Measurements from ENCODE around the gene IQCE.

DNA sequence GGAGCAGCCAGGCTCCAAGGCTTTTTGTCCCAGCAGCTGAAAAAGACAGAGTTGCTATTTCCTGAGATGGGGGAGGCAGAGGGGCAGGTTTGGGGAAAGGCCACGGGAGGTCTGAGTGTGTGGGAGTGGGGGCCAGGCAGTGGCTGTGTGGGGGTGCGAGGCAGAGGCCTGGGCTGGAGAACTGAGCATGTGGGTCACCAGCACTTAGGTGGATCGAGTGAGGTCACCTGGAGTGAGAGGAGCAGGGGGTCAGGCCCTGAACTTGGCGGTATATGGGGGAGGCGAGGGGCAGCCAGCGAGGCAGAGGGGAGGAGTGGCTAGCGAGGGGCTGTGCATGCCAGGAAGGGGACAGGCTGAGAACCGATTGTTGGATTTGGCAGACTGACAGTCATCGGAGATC is 28.4 kb downstream of the IQCE start:
- TF ChIP-seq, protein P1, sequence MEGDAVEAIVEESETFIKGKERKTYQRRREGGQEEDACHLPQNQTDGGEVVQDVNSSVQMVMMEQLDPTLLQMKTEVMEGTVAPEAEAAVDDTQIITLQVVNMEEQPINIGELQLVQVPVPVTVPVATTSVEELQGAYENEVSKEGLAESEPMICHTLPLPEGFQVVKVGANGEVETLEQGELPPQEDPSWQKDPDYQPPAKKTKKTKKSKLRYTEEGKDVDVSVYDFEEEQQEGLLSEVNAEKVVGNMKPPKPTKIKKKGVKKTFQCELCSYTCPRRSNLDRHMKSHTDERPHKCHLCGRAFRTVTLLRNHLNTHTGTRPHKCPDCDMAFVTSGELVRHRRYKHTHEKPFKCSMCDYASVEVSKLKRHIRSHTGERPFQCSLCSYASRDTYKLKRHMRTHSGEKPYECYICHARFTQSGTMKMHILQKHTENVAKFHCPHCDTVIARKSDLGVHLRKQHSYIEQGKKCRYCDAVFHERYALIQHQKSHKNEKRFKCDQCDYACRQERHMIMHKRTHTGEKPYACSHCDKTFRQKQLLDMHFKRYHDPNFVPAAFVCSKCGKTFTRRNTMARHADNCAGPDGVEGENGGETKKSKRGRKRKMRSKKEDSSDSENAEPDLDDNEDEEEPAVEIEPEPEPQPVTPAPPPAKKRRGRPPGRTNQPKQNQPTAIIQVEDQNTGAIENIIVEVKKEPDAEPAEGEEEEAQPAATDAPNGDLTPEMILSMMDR (IDR thresholded peaks at IDR 0.05) = no peak
- no peak for TF ChIP-seq EZH2 (IDR thresholded peaks at IDR 0.05; ENCODE audit: borderline replicate concordance, insufficient read depth, low read depth, low read length, poor library complexity, severe bottlenecking)
